Dermis microvascular lymphatic vessel endothelial cell (primary cell): ENCODE measurements around the gene GGA1. TPM values are rescaled to one million over a fixed set of nuclear protein-coding genes. Genes with fewer than 3 reads are reported as not detected.
"Not testable (repeated sequence)": the region's sequence is repeated elsewhere in the genome, so short reads cannot be mapped to it uniquely, and the experiment has no call there.

ENCODE experiments used
- DNase-seq, 2 donors: peaks; one replicate each; pipeline versions ENCODE4 v3.0.0 to v3.0.0-alpha.2; 2010; ENCODE audit warnings: low read depth in 2 of 2
- total RNA-seq: library from RNA; depleted of rRNA; stranded (reverse); fragments of >200 nt; gene quantifications from 2 replicates; pipeline ENCODE4 v1.2.1, GENCODE V29; 2014

Gene GGA1
- total RNA-seq, 1 donor from 2014 or later = 42.0 TPM

GRCh38 chr22:37569921-37570660 is 38.5 kb upstream of the GGA1 start:
- DNase-seq = no peak

DNA sequence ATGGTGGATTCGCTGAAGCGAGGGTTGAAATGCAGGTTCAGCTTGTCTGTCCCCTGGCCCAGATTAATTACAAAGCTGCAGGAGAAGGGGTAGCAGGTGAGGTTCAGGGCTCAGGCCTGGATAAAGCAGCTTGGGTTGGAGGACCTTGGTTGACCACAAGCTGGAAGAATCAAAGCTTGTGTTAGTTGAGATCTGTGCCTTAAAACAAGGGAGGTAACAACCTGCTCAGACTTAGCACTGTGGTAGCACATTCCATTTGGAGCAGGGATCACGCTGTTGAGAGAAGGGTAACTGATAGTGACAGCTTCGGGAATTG is 38.0 kb upstream of the GGA1 start:
- no peak for DNase-seq

DNA sequence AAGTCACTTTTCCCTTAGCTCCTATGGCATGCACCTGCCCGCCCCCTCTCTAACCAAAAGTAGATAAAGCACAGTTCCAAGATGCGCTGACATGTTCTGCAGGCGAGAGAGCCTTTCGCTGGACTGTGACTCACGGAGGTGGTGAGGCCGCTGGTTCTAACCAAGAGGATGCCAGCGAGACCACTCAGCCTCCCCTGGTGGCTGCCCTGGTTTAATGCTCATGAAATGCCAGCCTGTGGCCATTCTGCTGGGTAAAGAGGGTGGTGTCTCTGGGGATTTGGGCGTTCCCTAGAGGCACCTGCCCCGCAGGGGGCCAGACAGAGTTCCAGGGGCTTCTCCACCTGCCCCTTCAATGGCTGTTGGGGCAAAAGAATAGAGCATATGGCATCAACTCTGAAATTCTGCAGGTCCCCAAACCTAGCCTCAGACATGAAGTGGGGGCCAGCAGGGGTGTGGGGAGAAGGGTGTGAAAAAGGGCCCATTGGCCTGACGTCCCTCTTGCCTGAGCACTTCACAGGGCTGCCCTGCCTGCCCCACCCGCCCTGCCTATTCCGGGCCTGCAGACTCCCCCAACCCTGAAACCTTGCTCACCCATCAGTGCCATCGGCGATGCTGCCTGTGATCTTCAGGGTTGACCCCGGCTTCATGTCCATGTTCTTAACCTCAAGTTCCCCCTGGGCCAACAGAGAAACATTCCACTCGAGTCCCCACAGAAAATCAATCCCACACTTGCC is 37.2 kb upstream of the GGA1 start:
- no peak for DNase-seq

DNA sequence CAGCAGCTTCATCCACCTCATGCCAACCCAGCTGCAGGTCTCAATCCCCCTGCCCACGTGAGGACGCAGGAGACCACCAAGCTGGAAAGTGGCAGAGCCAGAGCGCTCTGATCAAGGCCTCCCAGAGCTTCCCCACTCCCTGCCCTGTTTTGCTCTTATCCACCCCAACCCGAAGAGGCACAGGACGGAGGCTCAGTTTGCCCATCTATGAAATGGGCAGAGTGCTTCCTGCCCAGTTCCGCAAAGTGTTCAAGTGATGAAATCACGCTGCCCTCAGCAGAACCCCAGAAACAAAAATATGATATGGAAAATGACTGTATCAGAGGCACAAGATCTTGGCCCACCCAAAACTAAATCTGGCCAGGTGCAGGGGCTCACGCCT is 36.7 kb upstream of the GGA1 start:
- DNase-seq = no peak

GRCh38 chr22:37575490-37576003 is 33.1 kb upstream of the GGA1 start:
- no peak for DNase-seq

GRCh38 chr22:37578002-37578401 is 30.6 kb upstream of the GGA1 start:
- DNase-seq = no peak

DNA sequence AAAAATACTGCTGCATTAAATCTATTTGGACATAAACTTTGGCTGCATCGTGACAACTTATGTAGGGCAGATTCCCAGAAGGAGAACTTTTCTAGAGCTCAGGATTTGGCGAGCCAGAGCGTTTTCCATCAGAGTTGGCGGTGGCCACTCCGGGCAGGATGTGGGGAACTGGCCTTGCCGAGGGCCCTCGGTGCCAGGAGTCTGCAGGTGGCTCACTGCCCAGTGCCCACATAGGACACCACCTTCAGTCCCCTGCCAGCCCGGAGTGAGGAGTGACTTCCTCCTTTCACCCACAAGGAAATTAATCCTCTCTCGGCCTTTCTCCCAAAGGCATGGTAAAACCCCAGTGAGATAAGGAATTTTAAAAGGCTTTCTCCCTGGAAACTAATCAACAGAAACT is 27.1 kb upstream of the GGA1 start:
- no peak for DNase-seq

DNA sequence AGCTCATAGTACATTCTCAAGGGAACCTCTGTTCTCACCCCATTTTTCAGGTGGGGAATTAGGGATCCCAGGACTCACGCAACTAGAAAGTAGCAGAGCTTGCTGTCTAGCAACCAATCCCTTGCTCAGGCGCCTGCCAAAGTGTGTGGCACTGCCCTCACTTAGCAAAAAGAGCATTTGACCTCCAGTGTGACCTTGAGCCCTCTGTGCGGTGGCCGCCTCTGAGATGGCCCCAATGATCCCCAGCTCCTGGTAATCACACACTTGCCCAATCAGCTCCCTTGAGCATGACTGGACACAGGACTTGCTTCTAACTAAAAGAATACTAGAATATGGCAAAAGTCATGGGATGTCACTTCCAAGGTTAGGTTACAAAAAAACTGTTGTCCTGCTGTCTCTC is 26.1 kb upstream of the GGA1 start:
- DNase-seq = no peak

DNA sequence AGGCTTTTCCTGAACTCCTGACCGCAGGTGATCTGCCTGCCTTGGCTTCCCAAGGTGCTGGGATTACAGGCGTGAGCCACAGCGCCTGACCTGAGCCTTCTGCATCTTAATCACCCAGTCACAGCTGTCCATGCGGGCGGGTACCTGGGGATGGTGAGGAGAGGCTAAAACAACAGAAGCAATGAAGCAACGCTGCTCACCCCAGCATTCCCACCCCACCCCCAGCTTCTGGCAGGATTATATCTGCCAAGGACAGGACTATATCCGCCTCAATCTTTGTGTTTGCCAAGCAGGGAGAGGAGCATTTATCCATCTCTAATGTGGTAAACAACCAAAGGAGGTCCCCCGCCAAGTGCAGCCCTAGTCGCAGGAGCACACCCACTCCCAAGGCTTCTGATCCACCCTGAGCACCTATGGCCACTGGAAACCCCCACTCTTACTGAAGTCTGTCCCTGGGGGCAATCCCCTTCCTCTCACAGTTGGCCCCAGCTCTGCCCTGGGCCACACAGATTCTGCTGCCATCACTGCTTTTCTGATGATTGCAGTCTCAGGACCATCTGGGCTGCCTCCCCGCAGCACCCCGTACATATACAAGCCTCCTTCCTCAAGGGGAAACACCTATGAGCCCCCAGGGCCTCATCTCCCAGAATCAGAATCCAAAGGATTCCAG is 20.0 kb upstream of the GGA1 start:
- no peak for DNase-seq

DNA sequence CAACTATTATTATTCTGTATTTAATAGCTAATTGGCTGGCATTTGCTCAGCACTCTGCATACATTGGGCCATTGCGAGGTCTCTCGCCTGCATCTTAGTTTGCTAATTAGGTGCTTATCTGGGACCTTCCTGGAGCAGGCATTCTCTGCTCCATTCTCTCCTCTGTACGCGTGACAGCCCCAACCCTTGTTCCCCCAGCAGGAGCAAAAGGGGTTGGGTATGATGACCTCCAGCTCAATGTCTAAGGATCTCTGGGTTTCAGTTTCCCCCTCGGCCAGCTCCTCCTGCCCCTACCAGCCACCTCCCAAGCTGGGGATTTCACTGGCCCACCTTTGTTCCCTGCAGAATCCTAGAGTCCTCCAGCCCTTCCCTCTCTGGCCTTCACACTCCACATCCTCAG is 19.0 kb upstream of the GGA1 start:
- DNase-seq = no peak

DNA sequence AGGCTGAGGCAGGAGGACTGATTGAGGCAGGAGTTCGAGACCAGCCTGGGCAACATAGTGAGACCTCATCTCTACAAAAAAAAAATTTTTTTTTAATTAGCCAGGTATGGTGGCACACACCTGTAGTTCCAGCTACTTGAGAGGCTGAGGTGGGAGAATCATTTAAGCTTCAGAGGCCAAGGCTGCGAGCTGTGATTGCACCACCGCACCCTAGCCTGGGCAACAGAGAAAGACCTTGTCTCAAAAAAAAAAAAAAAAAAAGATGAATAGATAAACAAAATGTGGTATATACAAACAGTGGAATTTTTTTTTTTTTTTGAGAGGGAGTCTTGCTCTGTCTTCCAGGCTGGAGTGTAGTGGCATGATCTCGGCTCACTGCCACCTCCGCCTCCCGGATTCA is 17.6 kb upstream of the GGA1 start:
- not testable (repeated sequence) for DNase-seq

DNA sequence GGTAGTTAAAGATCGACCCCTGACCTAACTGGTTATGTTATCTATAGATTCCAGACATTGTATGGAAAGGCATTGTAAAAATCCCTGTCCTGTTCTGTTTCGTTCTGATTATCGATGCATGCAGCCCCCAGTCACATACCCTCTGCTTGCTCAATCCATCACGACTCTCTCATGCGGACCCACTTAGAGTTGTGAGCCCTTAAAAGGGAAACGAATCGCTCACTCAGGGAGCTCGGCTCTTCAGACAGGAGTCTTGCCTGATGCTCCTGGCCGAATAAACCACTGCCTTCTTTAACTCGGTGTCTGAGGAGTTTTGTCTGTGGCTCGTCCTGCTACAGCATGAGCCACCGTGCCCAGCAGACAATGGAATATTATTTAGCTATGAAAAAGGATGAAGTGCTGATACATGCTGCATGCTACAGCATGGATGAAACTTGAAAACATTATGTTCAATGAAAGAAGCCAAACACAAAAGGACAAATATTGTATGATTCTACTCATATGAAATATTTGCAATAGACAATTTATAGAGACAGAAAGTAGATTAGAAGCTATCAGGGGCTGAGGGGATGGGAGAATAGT is 16.7 kb upstream of the GGA1 start:
- no peak for DNase-seq

DNA sequence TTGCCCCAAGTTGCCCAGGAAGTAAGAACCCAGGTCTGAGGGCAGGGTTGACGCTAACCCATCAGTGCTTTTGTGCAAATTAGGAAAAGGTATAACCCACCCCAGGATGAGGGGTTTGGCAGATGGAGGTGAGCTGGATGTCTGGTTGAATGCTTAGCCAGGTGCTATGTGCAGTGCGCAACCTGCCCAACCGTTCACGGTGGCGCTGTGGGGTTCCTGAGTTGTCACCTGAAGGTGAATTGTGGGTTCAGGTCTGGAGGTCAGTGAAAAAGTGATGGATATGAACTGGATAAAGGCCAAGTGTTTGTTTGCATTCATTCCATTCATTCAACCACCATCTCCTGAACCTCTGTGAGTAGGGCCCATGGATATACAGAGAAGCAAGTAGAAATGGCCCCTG is 14.4 kb upstream of the GGA1 start:
- DNase-seq = no peak

DNA sequence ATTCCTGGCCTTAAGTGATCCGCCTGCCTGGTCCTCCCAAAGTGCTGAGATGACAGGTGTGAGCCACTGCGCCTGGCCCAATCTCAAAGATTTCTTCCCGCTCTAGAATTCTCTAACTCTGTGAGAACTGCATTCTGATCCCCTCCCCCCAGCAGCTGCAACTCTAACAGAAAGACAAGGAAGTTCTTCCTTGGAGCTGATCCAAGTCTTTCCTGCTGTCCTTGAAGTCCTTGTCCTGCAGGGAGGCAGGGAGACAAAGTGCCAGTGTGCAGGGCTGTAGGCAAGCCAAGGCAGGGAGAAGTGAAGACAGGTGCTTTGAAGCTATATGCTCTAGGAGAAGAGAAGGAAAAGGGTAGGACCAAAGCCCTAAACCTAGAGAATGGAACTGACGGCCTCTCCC is 9.5 kb upstream of the GGA1 start:
- no peak for DNase-seq

GRCh38 chr22:37601203-37601539 is 7.5 kb upstream of the GGA1 start:
- DNase-seq = no peak

DNA sequence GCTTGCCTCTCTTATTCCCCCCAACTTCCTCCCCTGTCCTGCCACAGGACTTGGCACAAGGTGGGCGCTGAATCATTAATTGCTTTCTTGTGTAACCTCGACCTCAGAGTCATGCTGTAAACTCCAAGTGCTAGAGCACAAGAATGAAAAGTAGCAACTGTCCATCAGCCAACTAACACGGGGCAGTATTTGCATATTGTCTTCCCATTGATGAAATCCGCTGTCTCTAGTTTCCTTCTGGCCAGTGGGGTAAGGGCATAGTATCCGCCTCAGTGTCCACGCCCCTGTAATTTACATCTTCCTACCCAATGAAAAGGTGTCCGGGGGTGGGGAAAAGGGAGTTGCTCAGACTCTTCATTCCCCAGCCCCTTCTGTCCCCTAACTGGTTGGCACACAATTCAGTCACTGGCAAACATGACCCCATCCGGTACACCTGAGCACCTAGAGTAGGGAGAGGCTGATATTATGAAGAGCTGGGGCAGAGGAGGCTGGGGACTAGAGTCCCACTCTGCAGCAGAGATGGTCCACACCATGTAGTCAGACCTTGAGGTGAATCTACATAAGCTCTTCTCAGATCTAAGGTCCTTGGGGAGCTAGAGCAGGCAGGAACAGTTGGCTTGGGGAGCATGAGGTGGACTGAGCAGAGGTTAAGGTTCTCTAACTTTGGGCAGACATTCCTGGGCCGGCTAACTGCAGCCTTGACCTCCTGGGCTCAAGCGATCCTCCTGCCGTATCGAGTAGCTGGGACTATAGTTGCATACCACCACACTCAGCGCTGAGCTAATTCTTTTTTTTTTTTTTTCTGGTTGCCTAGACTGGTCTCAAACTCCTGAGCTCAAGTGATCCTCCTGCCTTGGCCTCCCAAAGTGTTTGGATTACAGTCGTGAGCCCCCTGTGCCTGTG is 6.8 kb upstream of the GGA1 start:
- DNase-seq = peak in 1 of 2 donors; percentile 55

DNA sequence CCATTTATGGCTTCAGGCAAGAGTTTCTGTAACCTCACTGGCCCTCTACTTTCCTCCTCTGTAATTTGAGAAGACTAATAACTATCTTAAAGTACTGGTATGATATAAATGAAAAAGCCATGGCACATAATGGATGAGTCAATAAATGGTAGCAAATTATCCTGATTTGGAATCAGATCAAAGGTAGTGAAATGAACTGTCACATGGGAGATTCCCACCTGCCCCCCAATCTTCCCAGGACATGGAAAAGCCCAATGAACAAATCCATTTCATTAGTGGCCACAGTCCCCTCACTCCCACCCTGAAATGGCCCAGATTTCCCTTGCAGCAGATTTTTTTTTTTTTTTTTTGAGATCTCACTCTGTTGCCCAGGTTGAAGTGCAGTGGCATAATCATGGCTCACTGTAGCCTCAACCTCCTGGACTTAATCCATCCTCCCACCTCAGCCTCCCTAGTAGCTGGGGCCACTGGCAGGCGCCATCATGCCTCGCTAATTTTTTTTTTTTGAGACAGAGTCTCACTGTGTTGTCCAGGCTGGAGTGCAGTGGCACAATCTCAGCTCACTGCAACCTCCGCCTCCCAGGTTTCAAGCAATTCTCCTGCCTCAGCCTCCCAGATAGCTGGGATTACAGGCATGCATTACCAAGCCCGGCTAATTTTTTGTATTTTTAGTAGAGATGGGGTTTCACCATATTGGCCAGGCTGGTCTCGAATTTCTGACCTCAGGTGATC is 5.9 kb upstream of the GGA1 start:
- DNase-seq = not testable (repeated sequence)

DNA sequence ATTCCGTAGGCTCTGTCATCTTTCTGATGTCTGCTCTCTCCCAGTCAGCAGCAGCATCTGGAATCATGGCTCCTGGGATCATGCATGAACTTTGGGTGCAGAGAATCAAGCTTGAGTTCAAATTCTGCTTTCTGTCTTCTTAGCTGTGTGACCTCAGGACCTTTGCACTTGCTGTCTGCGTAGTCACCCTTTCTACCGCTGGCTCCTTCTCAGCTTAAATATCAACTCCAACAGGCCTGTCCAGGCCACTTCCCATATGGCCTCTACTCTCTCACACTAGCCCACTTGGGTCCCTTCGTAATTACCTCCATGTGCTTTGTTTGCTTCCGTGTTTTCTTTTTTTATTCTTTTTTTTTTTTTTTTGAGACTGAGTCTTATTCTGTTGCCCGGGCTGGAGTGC is 4.6 kb upstream of the GGA1 start:
- DNase-seq = no peak

GRCh38 chr22:37604875-37605274 is 3.8 kb upstream of the GGA1 start:
- DNase-seq = no peak

GRCh38 chr22:37607010-37607934 is 1.4 kb upstream of the GGA1 start:
- peak; percentile 26 to 68 for DNase-seq
